ENCODE data around the gene FNDC7.

DNA sequence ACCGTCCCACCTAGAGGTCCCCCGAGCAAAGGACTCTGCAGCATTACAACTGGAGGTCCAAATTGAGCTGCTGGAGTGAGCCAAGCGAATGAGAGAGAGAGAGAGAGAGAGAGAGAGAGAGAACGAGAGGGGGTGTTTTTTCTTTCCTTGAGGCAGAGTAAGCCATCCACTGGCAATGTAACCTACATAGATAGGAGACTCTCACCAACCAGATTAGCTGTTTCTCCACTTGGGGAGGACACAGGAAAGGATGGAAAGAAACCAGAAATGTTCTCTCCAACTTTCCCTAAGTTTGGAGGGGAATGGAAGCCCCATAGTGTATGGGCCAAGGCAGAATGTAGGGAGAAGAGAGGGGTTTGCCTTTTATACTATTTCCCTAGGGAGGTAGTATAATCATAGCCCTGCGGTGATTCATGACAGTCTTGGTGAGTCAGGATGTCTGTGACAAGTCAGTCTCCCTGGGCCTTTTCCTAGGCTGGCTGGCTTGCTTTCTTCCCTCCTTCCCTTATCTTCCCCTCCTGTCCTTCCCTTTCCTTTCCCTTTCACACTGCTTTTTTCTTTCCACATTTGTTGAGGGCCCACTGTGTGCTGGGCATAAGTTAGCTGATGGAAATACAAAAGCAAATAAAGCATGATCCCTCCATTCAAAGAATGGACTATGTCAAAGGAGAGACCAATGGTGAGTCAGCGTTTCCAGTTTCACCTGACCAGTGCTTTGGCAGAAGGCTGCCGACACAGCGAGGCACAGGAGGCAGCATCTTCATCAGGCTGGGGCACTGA lies 7.1 kb downstream of the FNDC7 start:
- TF ChIP-seq GATA2 (IDR thresholded peaks at IDR 0.05; ENCODE audit: low read depth, low read length) (no peak), GATA3 (IDR thresholded peaks at IDR 0.05; ENCODE audit: low read depth, low read length) (no peak)

Measured in SH-SY5Y (cell line).